ENCODE results near the gene FOLR2. TPM values are rescaled to one million over a fixed set of nuclear protein-coding genes. Genes with fewer than 3 reads are reported as not detected.

FOLR2 gene
- total and polyA plus RNA-seq, 2 donors (not counting 1 experiment from before 2014, with no cell fraction given) = 1.5 to 4.7 TPM

GRCh38 chr11:72247584-72247983 lies 31.0 kb downstream of the FOLR2 start:
- Histone ChIP-seq H3K9me3 (ENCODE audit: control extremely low read depth in 1 of 3, control insufficient read depth in 2 of 3, insufficient read depth in 1 of 3, low read length in 2 of 3) (peaks cover 0 to 23% (median 0%) of the 10 kb centered on the region in 3 donors), H3K4me1 (ENCODE audit: control insufficient read depth in 2 of 2, insufficient read depth in 2 of 2, low read length in 2 of 2) (peaks cover 5 to 16% of the 10 kb centered on the region in 2 donors), H3K4me2 (replicated peaks; ENCODE audit: low read depth, low read length, poor library complexity, severe bottlenecking) (no peak overlapping the region), H3K4me3 (ENCODE audit: control extremely low read depth in 1 of 5, extremely low read depth in 1 of 5, insufficient read depth in 1 of 5, low read depth in 2 of 5, low read length in 4 of 5) (no peak overlapping the region), H4K20me1 (ENCODE audit: control insufficient read depth, insufficient read depth, low read length, poor library complexity, severe bottlenecking) (no peaks in the 10 kb centered on the region), H3K27ac (ENCODE audit: low read length in 2 of 2) (no peak overlapping the region), H3K79me2 (ENCODE audit: control insufficient read depth, insufficient read depth, low read length) (no peaks in the 10 kb centered on the region), H2AFZ (ENCODE audit: insufficient read depth, low read depth, low read length, poor library complexity, severe bottlenecking) (no peak overlapping the region), H3K27me3 (replicated peaks in 1 of 4; ENCODE audit: control extremely low read depth in 1 of 4, control insufficient read depth in 3 of 4, insufficient read depth in 4 of 4, low read length in 3 of 4) (peaks cover 0 to 49% (median 31%) of the 10 kb centered on the region in 4 experiments), H3K9ac (ENCODE audit: low read length) (no peak overlapping the region), H3K36me3 (replicated peaks in 1 of 2; ENCODE audit: control extremely low read depth in 1 of 2, control insufficient read depth in 1 of 2, extremely low read depth in 1 of 2, insufficient read depth in 2 of 2, low read length in 1 of 2) (no peaks in the 10 kb centered on the region)
- Mint-ChIP-seq H3K4me3 (no peak overlapping the region), H3K4me1 (peaks cover 10% of the 10 kb centered on the region), H3K27me3 (peaks cover 20% of the 10 kb centered on the region), H3K27ac (no peak overlapping the region), H3K9me3 (ENCODE audit: insufficient read depth) (no peaks in the 10 kb centered on the region)
- intact Hi-C loops (cut with micrococcal nuclease) = no loop called here
- WGBS (ENCODE audit: insufficient coverage) = 33% methylated on average over 1 of the region's 2 CpGs
- CTCF ChIA-PET = no interaction called here
- POLR2A ChIA-PET = interaction anchor here (0.7 kb wide), 1 partner anchor 235 kb away, joined by 3 read pairs; no protein-coding TSS in a partner anchor
- TF ChIP-seq, protein P1, sequence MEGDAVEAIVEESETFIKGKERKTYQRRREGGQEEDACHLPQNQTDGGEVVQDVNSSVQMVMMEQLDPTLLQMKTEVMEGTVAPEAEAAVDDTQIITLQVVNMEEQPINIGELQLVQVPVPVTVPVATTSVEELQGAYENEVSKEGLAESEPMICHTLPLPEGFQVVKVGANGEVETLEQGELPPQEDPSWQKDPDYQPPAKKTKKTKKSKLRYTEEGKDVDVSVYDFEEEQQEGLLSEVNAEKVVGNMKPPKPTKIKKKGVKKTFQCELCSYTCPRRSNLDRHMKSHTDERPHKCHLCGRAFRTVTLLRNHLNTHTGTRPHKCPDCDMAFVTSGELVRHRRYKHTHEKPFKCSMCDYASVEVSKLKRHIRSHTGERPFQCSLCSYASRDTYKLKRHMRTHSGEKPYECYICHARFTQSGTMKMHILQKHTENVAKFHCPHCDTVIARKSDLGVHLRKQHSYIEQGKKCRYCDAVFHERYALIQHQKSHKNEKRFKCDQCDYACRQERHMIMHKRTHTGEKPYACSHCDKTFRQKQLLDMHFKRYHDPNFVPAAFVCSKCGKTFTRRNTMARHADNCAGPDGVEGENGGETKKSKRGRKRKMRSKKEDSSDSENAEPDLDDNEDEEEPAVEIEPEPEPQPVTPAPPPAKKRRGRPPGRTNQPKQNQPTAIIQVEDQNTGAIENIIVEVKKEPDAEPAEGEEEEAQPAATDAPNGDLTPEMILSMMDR (IDR thresholded peaks at IDR 0.05) = no peak
- no peak for TF ChIP-seq EZH2 (IDR thresholded peaks at IDR 0.05; ENCODE audit: borderline replicate concordance, insufficient read depth, low read depth, low read length, poor library complexity, severe bottlenecking)
- ATAC-seq (ENCODE audit: low read depth) (no peak), DNase-seq (no peak)

GRCh38 chr11:72249961-72250360 lies 33.4 kb downstream of the FOLR2 start:
- peaks cover 0 to 33% (median 17%) of the 10 kb centered on the region in 4 experiments for H3K27me3 ChIP-seq (replicated peaks in 1 of 4; ENCODE audit: control extremely low read depth in 1 of 4, control insufficient read depth in 3 of 4, insufficient read depth in 4 of 4, low read length in 3 of 4)
- 33% methylated on average over 1 of the region's 5 CpGs for WGBS (ENCODE audit: insufficient coverage)
- CTCF ChIA-PET = no interaction called here
- no peaks in the 10 kb centered on the region for H3K9me3 Mint-ChIP-seq (ENCODE audit: insufficient read depth)
- H3K4me2 ChIP-seq (replicated peaks; ENCODE audit: low read depth, low read length, poor library complexity, severe bottlenecking) = no peak overlapping the region
- peaks cover 20% of the 10 kb centered on the region for H3K27me3 Mint-ChIP-seq
- POLR2A ChIA-PET = no interaction called here
- DNase-seq = no peak
- peaks cover under 1 to 4% of the 10 kb centered on the region in 2 donors for H3K4me1 ChIP-seq (ENCODE audit: control insufficient read depth in 2 of 2, insufficient read depth in 2 of 2, low read length in 2 of 2)
- TF ChIP-seq, protein P1 (IDR thresholded peaks at IDR 0.05) = no peak
- TF ChIP-seq EZH2 (IDR thresholded peaks at IDR 0.05; ENCODE audit: borderline replicate concordance, insufficient read depth, low read depth, low read length, poor library complexity, severe bottlenecking) = no peak
- no peak overlapping the region for H3K4me3 Mint-ChIP-seq
- no peak overlapping the region for H3K27ac ChIP-seq (ENCODE audit: low read length in 2 of 2)
- H3K27ac Mint-ChIP-seq = no peak overlapping the region
- H4K20me1 ChIP-seq (ENCODE audit: control insufficient read depth, insufficient read depth, low read length, poor library complexity, severe bottlenecking) = no peaks in the 10 kb centered on the region
- ATAC-seq (ENCODE audit: low read depth) = no peak
- peaks cover 0 to 2% (median 0%) of the 10 kb centered on the region in 3 donors for H3K9me3 ChIP-seq (ENCODE audit: control extremely low read depth in 1 of 3, control insufficient read depth in 2 of 3, insufficient read depth in 1 of 3, low read length in 2 of 3)
- H2AFZ ChIP-seq (ENCODE audit: insufficient read depth, low read depth, low read length, poor library complexity, severe bottlenecking) = no peak overlapping the region
- H3K79me2 ChIP-seq (ENCODE audit: control insufficient read depth, insufficient read depth, low read length) = no peaks in the 10 kb centered on the region
- H3K9ac ChIP-seq (ENCODE audit: low read length) = no peak overlapping the region
- no peak overlapping the region for H3K4me3 ChIP-seq (ENCODE audit: control extremely low read depth in 1 of 5, extremely low read depth in 1 of 5, insufficient read depth in 1 of 5, low read depth in 2 of 5, low read length in 4 of 5)
- no peaks in the 10 kb centered on the region for H3K4me1 Mint-ChIP-seq
- intact Hi-C loops (cut with micrococcal nuclease) = no loop called here
- no peaks in the 10 kb centered on the region for H3K36me3 ChIP-seq (replicated peaks in 1 of 2; ENCODE audit: control extremely low read depth in 1 of 2, control insufficient read depth in 1 of 2, extremely low read depth in 1 of 2, insufficient read depth in 2 of 2, low read length in 1 of 2)
